Measurements from ENCODE around the gene UNC13A. TPM values are rescaled to one million over a fixed set of nuclear protein-coding genes. Genes with fewer than 3 reads are reported as not detected.

The UNC13A gene
- total RNA-seq, 2 donors from 2014 or later = 1.3 to 2.6 TPM

DNA sequence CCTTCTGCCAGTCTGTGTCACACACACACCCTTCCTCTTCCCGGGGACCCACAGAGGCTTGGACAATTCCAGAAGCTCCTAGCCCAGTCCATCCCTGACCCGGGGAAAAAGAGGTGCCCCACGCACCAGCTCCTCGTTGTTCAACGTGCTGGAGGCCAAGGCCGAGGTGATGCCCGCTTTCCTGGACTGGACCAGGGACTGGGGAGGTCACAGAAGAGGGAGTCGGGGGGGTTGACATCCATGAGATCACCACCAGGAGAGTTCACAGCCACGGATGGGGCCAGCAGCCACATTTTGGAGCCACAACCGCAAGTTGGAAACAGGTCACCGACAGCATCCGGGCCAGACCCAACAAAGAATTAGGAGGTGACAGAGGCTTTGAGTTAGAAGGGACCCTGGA lies 39.4 kb downstream of the UNC13A start:
- ATAC-seq (no peak), DNase-seq (no peak)
- no peaks in the 10 kb centered on the region for H3K4me1 ChIP-seq
- H3K4me3 ChIP-seq = no peak overlapping the region
- WGBS, 2 donors = 59 to 66% methylated on average over 9 to 11 of the region's 12 CpGs
- H3K9me3 ChIP-seq = no peaks in the 10 kb centered on the region
- intact Hi-C loops (cut with DNase I) = no loop called here
- no peaks in the 10 kb centered on the region for H3K36me3 ChIP-seq (replicated peaks in 1 of 2; ENCODE audit: insufficient read depth in 1 of 2, low read depth in 2 of 2)
- no peaks in the 10 kb centered on the region for H3K27me3 ChIP-seq
- no peak for TF ChIP-seq POLR2A (IDR thresholded peaks at IDR 0.05)
- TF ChIP-seq, protein P1, sequence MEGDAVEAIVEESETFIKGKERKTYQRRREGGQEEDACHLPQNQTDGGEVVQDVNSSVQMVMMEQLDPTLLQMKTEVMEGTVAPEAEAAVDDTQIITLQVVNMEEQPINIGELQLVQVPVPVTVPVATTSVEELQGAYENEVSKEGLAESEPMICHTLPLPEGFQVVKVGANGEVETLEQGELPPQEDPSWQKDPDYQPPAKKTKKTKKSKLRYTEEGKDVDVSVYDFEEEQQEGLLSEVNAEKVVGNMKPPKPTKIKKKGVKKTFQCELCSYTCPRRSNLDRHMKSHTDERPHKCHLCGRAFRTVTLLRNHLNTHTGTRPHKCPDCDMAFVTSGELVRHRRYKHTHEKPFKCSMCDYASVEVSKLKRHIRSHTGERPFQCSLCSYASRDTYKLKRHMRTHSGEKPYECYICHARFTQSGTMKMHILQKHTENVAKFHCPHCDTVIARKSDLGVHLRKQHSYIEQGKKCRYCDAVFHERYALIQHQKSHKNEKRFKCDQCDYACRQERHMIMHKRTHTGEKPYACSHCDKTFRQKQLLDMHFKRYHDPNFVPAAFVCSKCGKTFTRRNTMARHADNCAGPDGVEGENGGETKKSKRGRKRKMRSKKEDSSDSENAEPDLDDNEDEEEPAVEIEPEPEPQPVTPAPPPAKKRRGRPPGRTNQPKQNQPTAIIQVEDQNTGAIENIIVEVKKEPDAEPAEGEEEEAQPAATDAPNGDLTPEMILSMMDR (IDR thresholded peaks at IDR 0.05) = no peak
- H3K27ac ChIP-seq = no peak overlapping the region

DNA sequence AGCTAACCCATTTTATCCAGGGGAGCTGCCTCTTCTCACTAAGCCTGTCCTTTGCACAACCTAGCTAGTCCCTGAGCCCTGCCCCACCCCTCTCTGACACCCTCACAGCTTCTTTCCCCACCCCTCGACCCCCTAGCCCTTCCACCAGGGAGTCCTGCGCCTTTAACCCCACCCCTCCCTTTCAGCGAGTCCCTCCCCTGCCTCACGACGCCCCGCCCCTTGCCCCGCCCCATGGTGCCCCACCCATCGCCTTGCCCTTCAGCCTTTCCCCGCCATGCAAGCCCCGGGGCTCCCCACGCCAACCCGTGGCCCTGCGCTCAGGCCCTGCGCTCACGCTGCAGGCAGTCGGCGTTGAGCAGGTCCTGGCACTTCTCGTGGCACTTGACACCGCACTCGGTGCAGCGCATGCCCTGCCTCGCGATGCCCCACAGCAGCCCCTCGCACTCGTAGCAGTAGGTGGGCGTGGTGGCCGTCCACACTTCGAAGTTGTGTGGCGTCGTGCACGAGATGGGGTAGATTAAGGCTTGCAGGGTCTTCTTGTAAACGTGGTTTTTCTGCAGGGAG lies 40.0 kb downstream of the UNC13A start:
- ATAC-seq (no peak), DNase-seq (no peak)
- no peaks in the 10 kb centered on the region for H3K4me1 ChIP-seq
- no peak overlapping the region for H3K4me3 ChIP-seq
- intact Hi-C loops (cut with DNase I) = no loop called here
- no peaks in the 10 kb centered on the region for H3K9me3 ChIP-seq
- no peaks in the 10 kb centered on the region for H3K27me3 ChIP-seq
- 33 to 68% methylated on average over 9 to 25 of the region's 32 CpGs for WGBS, 2 donors
- no peak overlapping the region for H3K27ac ChIP-seq
- TF ChIP-seq POLR2A (IDR thresholded peaks at IDR 0.05) = no peak
- TF ChIP-seq, protein P1 (IDR thresholded peaks at IDR 0.05) = no peak
- no peaks in the 10 kb centered on the region for H3K36me3 ChIP-seq (replicated peaks in 1 of 2; ENCODE audit: insufficient read depth in 1 of 2, low read depth in 2 of 2)

DNA sequence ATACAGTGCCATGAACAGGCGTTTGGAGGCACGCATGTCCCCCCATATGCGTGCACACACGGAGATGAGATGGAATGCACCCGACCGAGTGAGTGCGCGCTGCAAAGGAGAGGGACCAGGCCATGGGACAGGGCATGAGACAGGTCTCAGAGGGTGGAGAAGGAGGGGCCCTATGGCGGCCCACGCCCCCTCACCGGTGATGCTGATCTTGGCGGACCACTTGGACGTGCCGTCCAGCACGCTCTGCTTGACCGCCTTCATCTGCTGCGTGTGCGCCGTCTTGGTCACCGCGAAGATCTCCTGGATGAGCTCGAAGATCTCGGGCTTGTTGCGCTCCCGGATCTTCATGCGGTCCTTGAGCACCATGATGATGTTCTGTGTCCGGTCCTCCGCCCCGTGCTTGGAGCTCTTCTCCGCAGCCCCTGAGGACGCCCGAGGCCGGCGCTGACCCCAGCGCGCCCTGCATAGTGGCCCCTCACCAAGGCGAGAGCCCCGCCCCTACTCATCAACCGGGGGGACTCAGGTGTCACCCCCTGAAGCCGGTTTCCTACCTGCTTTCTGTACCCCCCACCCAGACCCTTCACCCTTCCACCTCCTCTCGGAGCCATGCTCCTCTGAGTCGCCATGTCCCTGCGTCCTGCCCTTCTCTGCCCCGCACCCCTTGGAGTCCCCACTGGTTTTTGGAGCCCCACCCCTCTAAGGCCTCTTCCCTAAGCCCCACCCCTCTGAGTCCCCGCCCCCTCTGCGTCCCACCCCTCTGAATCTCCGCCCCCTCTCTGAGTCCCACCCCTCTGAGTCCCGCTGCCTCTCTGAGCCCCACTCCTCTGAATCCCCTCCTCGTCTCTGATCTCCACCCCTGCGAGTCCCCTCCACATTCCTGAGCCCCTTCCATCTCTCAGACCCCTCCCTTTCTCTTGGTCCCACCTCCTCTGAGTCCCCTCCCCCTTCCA lies 40.8 kb downstream of the UNC13A start:
- ATAC-seq (no peak), DNase-seq (no peak)
- no peak overlapping the region for H3K27ac ChIP-seq
- TF ChIP-seq, protein P1 (IDR thresholded peaks at IDR 0.05) = no peak
- no peak for TF ChIP-seq POLR2A (IDR thresholded peaks at IDR 0.05)
- no peaks in the 10 kb centered on the region for H3K36me3 ChIP-seq (replicated peaks in 1 of 2; ENCODE audit: insufficient read depth in 1 of 2, low read depth in 2 of 2)
- no peaks in the 10 kb centered on the region for H3K9me3 ChIP-seq
- 78 to 83% methylated on average over 36 to 50 of the region's 50 CpGs for WGBS, 2 donors
- no peaks in the 10 kb centered on the region for H3K27me3 ChIP-seq
- H3K4me1 ChIP-seq = no peaks in the 10 kb centered on the region
- intact Hi-C loops (cut with DNase I) = no loop called here
- no peak overlapping the region for H3K4me3 ChIP-seq

DNA sequence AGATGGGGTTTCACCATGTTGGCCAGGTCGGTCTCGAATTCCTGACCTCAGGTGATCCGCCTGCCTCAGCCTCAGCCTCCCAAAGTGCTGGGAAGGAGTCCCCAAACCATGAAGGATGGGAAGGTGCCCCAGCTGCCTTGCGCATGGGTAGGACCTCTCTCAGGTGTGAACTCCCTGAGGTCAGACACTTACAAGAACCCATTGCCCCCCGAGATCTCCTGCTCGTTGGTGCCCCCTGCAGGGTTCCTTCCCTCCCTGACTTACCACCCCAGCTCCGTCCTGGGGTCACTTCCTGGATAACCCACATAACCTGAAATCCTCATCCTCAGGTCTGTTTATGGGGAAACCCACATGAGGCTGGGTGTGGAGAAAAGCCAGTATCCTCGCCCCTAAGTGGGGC lies 41.7 kb downstream of the UNC13A start:
- H3K27me3 ChIP-seq = no peaks in the 10 kb centered on the region
- intact Hi-C loops (cut with DNase I) = no loop called here
- H3K9me3 ChIP-seq = no peaks in the 10 kb centered on the region
- no peak for DNase-seq
- no peak overlapping the region for H3K27ac ChIP-seq
- no peak for TF ChIP-seq POLR2A (IDR thresholded peaks at IDR 0.05)
- TF ChIP-seq, protein P1 (IDR thresholded peaks at IDR 0.05) = no peak
- no peak for ATAC-seq
- H3K36me3 ChIP-seq (replicated peaks in 1 of 2; ENCODE audit: insufficient read depth in 1 of 2, low read depth in 2 of 2) = no peaks in the 10 kb centered on the region
- WGBS, 2 donors = 41 to 49% methylated on average over 6 to 8 of the region's 8 CpGs
- no peaks in the 10 kb centered on the region for H3K4me1 ChIP-seq
- H3K4me3 ChIP-seq = no peak overlapping the region
